Brain microvascular endothelial cell (primary cell): ENCODE results near the gene BTBD6.

Source experiments
- DNase-seq: peaks from one replicate; pipeline ENCODE4 v3.0.0-alpha.2; 2020
- H3K27ac ChIP-seq: fragments of 250-450 bp; sonication (Bioruptor Pico); 2 replicates; pipeline ENCODE4 v1.5.1; 2020; ENCODE audit warnings: mild to moderate bottlenecking, moderate library complexity
- H3K27me3 ChIP-seq: fragments of 250-450 bp; sonication (Bioruptor Pico); replicated peaks from 2 replicates; pipeline ENCODE4 v1.5.1; 2020; ENCODE audit warnings: mild to moderate bottlenecking
- H3K36me3 ChIP-seq: fragments of 250-450 bp; sonication (Bioruptor Pico); replicated peaks from 2 replicates; pipeline ENCODE4 v1.5.1; 2020; ENCODE audit warnings: mild to moderate bottlenecking
- H3K4me3 ChIP-seq: 2 replicates; pipeline ENCODE4 v1.5.1; 2011; ENCODE audit warnings: low read depth, mild to moderate bottlenecking, control low read depth, low read length, moderate library complexity
- CTCF ChIP-seq: IDR thresholded peaks from 2 replicates; pipeline ENCODE4 v1.5.1; 2011; ENCODE audit warnings: low read depth, mild to moderate bottlenecking, moderate library complexity, low read length, control low read depth, inconsistent platforms; ENCODE audit errors: missing control alignments
- in situ Hi-C: cut with HindIII; loops from 2 replicates; pipeline ENCODE4 v1.10.0; 2017; ENCODE audit warnings: low sequenced_read_pairs, low pct_ligation_motif_present

BTBD6 gene

DNA sequence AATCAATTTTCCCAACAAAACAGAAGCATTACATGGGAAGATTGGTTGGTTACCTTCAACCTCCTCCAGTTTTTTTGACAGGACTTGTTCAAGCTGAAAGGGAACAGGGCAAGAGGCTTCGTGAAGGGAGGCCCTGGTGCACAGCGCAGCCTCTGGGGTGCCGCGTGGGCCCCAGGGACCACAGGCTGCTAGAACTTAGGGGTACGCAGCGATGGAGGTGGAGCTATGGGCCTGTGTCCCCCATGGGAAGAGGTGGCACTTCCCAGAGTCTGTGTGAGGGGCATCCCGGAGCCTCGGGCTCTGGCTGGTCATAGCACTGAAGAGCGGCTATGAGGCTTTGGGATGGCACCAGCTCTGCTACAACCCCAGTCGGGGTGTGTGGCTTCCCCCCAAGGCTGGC lies 22.1 kb upstream of the BTBD6 start:
- no peak overlapping the region for H3K27ac ChIP-seq
- H3K27me3 ChIP-seq = no peaks in the 10 kb centered on the region
- no peak for TF ChIP-seq CTCF
- no peak overlapping the region for H3K4me3 ChIP-seq
- in situ Hi-C loops = no loop called here
- no peak for DNase-seq
- peaks cover 7% of the 10 kb centered on the region for H3K36me3 ChIP-seq

- no peak for TF ChIP-seq CTCF
- Histone ChIP-seq H3K27ac (no peak overlapping the region), H3K36me3 (peaks cover 6% of the 10 kb centered on the region), H3K27me3 (no peaks in the 10 kb centered on the region), H3K4me3 (no peak overlapping the region)
- in situ Hi-C loops = no loop called here
- no peak for DNase-seq
Measured at GRCh38 chr14:105227346-105227745, 21.0 kb upstream of the BTBD6 start.

DNA sequence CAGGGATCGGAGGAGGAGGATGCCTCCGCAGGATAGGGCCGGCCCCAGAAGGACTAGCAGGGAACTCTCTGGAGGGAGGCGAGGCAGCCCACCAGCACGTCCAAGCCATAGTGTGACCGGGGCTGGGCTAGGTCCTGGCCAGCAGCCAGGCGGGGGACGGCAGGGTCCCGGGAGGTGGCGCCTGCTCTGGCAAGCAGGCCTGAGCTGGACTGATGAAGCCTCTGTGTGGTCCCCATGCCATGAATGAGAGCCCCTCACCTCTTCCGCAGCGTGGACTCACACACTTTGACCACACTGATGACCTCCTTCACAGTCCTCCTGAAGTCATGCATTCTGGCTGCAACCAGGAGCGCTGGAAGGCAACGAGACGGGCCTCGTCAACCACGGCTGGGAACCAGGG lies 19.8 kb upstream of the BTBD6 start:
- H3K27me3 ChIP-seq = no peaks in the 10 kb centered on the region
- peaks cover 6% of the 10 kb centered on the region for H3K36me3 ChIP-seq
- H3K4me3 ChIP-seq = no peak overlapping the region
- no peak for DNase-seq
- no peak for TF ChIP-seq CTCF
- no peak overlapping the region for H3K27ac ChIP-seq
- in situ Hi-C loops = no loop called here

- Histone ChIP-seq H3K4me3 (no peak overlapping the region), H3K27ac (no peak overlapping the region), H3K27me3 (no peaks in the 10 kb centered on the region), H3K36me3 (peaks cover 2% of the 10 kb centered on the region)
- in situ Hi-C loops = no loop called here
- DNase-seq = no peak
- TF ChIP-seq CTCF = no peak
Measured at GRCh38 chr14:105229099-105229655, 19.2 kb upstream of the BTBD6 start.

DNA sequence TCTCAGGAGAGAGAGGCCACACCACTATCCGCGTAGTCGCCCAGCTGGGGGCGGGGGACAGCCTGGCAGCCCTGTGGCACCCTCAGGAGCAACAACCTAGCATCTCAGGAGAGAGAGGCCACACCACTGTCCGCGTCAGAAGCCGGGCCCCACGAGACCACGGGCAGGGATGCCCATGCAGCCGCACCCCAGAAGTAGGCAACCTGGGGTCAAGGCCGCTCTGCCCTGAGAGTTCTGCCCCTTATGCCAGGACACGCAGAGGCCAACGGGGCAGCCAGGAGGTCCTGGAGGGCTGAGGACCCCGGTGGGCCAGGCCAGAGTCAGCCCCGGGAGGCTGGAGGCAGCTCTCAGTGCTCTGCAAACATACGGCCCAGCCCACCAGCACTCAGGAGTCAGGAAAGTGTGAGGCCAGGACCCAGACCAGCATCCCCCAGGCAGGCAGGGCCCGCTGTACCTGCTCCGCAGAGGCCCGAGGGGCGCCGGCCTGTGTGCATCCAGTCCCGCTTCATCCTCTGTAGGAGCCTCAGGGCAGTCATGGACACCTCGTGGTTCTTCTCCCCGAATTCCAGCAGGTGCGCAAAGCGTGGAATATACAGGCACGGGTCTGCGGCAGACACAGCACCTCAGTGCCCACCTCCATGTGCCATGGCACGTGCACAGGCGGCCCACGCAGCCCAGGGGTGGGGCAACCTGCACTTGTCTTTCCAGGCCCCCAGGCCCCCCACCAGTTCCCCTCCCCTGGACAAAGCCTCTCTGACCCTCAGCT lies 7.3 kb upstream of the BTBD6 start:
- TF ChIP-seq CTCF = no peak
- Histone ChIP-seq H3K36me3 (no peaks in the 10 kb centered on the region), H3K4me3 (no peak overlapping the region), H3K27me3 (no peaks in the 10 kb centered on the region), H3K27ac (no peak overlapping the region)
- DNase-seq = no peak
- in situ Hi-C loops = no loop called here
